NCI-H748 (cell line): ENCODE data around the gene CYBRD1.
"Not testable (repeated sequence)": the region's sequence is repeated elsewhere in the genome, so short reads cannot be mapped to it uniquely, and the experiment has no call there.

Source experiments
- DNase-seq: peaks from one replicate; lab custom pipeline; 2025; ENCODE audit not compliant: unreplicated experiment; lab: John Stamatoyannopoulos, UW

Gene CYBRD1, protein sequence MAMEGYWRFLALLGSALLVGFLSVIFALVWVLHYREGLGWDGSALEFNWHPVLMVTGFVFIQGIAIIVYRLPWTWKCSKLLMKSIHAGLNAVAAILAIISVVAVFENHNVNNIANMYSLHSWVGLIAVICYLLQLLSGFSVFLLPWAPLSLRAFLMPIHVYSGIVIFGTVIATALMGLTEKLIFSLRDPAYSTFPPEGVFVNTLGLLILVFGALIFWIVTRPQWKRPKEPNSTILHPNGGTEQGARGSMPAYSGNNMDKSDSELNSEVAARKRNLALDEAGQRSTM

DNA sequence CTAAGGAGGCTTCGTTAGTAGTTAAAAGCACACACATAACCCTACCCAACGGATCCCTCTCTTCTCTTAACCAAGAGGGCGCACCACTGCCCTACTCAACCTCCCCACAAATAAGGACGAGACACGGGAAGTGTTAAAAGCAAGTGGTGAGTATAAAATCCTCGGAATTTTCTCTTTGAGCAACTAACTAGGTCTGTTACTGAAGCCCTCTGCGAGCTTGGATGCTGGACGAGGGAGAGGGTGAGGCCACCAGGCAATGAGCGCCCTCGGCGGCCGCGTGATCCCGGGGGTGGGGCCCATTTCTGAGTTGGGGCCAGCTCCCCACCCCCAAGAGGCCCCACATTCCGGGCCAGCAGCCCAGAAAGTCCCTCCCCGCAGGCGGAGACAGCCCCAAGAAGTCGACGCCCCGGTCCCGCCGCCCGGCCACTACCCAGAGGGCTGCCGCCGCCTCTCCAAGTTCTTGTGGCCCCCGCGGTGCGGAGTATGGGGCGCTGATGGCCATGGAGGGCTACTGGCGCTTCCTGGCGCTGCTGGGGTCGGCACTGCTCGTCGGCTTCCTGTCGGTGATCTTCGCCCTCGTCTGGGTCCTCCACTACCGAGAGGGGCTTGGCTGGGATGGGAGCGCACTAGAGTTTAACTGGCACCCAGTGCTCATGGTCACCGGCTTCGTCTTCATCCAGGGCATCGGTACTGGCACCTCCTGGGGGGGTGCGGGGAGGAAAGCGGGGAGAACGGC, at the start of gene CYBRD1:
TSS of gene CYBRD1 (plus strand) at position 423 of the 736 bp plus-strand sequence. CDS start at position 495, 72 bp downstream.
- peak; percentile 50 for DNase-seq

DNA sequence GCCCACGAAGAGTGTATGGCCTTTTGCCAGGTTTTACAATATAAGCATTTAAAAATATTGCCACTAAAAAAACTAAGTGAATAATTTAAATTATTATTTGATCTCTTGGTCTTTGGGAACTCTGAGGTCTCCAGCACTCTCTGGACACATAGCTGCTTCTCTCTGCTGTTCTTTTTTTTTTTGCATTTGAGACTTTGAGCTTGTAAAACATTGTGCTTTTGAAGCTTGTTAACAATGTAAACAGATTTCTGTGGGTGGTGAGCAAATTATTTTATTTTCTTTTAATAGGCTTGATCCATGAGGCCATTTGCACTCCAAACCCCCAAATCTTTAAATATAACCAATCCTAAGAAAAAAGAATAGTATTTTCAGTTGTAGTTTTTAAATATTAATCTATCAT, 46.3 kb upstream of the CYBRD1 start:
- DNase-seq, result no peak

DNA sequence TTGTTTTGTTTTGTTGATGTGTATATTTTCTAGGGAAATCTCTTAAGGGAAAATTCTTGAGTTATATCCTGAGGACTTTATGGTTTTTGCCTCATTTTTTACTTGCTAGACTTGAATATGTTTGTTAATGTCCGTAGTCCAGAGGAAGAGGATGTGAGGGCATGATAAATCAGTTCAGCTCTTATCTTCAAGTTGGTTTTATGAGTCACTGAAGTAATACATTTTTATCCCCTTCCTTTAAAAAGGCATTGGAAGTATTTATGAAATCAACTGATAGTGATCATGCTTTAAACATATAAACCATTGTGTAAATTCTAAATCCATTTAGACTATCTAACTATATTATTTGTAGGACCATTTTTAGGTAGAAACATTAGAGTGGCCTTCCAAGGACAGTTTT, 43.9 kb upstream of the CYBRD1 start:
- DNase-seq, result no peak

DNA sequence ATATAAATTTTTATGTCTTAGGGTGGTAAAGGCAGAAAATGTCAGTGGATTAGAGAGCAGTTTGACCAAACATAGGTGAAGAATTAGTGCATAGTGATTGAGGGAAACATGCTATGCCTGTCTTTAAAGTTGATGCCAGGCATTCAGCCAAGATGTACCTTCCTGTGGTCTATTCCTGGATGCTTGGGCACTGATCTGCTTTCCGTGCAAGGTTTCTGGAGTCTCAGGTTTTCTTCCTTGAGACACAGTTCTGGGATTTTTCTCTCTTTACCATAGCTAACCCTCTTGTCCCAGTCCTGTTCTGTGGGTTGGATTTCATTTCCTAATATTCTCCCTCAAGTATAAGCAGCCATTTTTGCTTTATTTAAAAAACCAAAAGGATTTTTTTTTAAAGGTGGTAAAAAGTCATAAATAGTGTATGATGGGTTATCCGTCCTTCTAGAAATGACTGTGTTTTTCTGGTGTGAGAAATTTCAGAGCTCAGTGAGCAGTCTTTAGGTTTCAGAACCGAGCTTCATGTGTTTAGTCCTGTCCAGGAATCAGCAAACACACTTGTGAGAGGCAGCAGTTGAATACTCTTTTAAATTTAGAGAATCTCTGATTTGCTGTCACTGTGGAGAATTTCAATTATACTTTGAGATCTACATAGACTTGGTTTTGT, 43.0 kb upstream of the CYBRD1 start:
- no peak for DNase-seq

DNA sequence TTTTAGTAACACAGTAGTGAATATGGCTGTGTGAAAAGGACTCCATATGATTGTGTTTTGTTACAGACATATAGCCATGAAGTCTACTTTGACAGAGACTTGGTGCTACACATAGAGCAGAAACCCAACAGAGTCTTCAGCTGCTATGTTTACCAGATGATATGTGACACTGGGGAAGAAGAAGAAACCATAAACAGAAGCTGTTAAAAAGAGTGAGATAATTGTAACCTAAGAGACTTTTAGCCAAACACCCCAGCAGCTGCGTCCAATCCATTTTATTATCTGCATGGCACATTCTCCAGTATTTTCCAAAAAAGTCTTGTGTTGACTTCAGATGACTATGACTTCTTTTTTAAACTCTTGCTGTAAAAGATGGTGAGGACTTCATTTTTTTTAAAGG, 41.4 kb upstream of the CYBRD1 start:
- DNase-seq, result no peak

DNA sequence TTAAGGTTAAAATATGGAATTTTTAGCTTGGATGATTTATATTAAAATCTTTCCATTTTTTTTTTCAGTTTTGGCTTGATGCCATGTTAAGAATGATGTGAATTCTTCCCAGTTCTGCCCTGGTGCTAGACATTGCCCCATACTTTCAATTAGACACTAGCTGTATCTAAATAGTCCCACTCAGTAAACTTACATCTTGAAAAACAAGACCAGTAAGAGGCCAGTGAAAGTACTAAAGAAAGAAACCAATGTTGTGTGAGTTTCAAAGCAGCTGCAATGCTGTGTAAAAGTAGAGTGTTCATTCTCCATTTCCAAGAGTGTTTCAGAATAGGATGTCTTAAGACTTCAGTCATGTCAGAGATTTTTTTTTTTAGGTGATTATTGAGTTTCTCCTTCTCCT, 40.0 kb upstream of the CYBRD1 start:
- no peak for DNase-seq

DNA sequence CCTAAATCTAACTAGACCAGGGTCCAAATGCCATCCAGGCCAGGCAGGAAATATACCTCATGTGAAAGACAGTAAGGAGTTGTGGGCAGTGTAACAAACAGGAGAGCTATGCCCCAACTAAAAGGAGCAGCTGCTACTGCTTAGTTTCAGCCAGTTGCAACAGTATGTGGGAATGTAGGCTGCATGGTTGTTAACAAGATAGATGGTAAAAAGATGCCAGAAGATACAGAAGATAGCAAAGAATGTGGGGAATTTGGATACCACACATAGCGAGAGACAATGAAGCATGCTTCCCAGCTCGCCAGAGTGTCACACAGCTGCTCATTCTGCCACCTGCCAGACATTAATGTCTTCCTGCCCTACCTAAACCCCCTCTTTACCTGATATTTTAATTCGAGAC, 39.4 kb upstream of the CYBRD1 start:
- no peak for DNase-seq

DNA sequence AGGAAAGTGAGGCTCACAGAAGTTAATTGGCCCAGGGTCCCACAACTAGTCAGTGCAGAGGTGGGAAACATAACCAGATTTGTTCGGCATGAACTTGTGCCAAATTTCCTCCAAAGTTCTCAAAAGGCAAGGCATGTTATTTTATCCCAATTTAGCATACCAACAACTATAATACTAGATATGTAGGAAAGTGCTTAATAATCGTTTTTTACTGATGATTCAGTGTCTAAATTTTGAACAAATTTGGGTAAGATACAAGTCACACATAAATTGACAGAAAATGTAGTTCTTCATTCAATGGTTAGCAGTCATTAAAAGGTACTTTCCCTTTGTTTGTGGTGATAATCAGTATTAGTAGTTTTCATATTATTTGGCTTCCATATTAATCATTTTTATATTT, 38.5 kb upstream of the CYBRD1 start:
- DNase-seq, result no peak

DNA sequence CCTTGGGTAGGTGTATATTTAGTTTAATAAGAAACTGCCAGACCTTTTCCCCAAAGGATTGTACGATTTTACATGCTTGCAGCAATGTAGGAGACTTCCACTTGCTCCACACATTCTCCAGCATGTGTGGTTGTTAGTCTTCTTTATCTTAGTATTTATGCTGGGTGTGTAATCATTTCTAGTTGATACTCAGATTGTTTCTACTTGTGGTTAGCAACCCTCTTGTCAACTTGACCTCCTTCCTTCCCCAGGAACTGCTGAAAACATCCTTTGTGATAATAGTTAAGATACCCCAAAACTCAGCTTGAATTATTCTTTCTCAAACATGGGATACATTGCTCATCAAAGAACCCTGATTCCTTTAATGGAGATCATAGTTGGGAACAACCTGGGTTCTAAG, 37.2 kb upstream of the CYBRD1 start:
- DNase-seq, result no peak

DNA sequence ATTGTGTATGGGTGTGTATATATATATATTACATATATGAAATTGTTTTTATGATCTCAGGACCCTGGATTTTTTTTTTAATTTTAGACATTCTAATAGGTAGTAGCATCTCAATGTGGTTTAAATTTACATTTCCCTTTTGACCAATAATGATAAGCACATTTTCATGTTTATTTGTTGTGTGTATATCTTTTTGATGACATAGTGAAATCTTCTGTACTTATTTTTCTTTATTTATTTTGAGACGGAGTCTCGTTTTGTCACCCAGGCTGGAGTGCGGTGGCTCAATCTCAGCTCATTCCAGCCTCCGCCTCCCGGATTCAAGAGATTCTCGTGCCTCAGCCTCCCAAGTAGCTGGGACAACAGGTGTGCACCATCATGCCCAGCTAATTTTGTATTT, 35.1 kb upstream of the CYBRD1 start:
- no peak for DNase-seq

DNA sequence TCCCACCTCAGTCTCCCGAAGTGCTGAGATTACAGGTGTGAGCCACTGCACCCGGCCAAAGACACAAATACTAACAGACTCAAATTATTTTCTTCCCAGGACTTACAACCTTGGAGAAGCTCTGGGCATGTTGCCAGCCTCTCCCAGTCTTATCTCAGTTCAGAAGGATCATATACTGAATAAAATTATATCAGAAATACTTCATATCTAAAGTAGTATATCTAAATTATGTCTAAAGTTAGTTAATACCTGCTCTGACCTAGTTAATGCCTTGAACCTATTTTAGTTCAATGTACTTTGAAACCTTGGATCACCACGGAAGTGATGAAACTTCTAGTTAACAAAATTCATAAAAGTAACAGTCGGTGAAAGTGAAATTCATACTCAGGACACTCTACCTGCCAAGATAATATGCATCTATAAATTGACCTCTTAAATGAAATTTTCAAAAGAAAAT, 34.4 kb upstream of the CYBRD1 start:
- no peak for DNase-seq

DNA sequence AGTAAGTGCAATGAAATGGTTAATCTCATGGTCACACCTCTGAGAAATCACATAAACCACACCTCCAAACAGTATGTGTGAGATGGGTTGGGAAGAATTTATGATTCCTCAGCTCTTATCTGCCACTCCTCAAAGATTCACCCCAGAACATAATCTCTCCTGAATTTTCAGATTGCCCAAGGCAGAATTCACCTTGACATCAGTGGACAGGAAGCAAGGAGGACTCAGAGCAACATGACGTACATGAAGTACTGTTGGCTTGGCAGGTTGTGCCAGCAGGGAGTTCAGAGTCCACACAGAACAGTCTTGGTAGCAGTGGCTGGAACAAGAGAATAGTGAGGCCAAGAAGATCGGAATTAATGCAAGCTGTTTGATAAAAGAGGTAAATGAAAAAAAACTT, 31.7 kb upstream of the CYBRD1 start:
- DNase-seq, result no peak

DNA sequence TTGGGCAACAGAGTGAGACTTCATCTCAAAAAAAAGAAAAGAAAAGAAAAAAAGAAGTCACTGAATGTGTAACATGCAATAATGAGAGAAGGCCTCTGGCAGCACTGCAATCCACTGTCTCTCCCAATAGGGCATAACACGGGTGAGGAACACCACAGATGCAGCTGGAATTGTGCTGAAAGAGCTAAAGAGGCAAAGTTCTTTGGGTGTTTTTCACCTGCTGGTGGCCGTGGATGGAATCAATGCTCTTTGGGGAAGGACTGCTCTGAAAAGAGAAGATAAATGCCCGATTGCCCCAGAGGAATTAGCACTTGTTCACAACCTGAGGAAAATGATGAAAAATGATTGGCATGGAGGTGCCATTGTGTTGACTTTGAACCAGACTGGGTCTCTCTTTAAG, 31.0 kb upstream of the CYBRD1 start:
- DNase-seq, result no peak

DNA sequence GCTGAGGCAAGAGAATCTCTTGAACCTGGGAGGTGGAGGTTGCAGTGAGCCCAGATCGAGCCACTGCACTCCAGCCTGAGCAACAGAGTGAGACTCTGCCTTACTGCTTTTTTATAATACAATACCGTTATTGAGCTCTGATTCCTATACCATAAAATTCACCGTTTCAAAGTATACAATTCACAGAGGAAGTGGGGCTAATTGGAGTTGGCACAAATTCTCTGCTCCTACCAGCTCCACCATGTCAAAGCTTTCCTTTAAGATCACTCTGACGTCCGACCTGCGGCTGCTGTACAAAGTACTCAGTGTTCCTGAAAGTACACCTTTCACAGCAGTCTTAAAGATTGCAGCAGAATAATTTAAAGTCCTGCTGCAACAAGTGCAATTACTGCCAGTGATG, 29.6 kb upstream of the CYBRD1 start:
- no peak for DNase-seq

DNA sequence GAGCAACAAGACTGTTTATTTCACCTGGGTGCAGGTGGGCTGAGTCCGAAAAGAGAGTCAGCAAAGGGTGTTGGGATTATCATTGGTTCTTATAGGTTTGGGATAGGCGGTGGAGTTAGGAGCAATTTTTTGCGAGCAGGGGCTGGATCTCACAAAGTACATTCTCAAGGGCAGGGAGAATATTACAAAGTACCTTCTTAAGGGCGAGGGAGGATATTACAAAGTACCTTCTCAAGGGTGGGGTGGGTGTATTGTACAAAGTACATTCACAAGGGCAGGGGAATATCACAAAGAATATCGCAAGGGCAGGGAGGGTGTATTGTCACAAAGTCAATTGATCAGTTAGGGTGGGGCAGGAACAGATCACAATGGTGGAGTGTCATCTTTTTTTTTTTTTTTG, 24.6 kb upstream of the CYBRD1 start:
- not testable (repeated sequence) for DNase-seq

DNA sequence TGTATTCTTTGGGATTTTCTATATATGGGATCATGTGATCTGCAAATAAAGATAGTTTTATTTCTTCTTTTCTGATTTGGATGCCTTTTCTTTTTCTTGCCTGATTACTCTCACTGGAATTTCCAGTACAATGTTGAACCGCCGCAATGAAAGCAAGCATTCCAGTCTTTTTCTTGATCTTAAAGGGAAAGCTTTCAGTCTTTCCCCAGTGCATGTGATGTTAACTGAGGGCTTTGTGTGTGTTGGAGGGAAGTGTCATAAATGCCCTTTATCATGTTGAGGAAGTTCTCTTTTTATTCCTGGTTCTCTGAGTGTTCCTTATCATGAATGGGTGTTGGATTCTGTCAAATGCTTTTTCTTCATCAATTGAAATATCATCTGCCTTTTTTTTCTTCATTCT, 16.9 kb upstream of the CYBRD1 start:
- no peak for DNase-seq

DNA sequence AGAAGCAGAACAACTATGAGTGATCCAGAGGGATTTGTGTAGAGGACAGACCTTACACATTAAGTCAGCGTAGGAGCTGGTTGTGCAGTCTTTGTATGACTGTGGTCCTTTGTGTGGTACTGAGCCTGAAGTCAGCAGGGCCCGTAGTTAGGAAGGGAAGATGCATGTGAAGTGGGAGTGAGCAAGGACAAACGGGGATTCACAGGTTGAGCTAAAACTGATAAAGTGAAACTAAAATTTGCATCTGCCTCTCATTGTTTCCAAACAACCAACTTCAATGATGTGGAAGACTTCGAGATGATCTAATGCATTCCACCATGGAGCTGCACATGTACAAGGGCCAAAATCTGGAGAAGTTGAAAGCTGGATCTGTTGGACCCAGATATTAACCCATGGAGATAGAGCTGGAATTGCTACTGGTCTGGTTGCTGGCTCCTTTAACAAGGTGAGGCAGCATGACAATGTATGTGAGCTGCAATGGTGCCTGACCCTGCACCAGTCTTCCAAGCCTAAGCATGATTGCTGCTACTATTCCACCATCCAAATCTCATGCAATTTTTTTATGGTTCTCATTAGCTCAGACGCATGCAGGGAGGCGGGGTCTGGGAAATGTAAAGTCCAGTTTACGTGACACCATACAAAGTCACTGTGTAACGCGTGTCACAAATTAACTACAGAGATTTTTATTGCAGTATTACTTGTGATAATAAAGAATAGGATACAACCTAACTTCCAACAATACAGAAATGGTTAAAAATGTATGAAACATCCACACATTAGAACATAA, 12.1 kb upstream of the CYBRD1 start:
- no peak for DNase-seq

DNA sequence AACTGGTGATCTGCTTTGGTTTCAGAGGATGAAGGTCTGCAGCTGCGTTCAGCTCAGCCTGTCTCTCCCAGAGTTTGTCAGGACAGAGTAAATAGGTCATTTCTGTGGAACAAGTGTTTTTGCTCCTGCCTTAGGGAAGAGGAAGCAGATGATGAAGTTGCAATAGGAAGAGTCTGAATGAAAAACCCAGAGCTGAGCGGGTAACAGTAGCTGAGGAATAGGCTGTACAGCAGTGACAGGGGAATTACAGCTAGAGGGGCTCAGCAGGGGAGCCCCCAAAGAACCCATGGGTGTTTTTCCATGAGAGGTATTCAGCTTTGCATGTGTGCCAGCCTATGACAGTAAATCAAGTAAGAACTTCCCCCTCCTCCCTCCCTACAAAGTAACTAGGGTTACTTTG, 10.3 kb upstream of the CYBRD1 start:
- DNase-seq, result no peak

DNA sequence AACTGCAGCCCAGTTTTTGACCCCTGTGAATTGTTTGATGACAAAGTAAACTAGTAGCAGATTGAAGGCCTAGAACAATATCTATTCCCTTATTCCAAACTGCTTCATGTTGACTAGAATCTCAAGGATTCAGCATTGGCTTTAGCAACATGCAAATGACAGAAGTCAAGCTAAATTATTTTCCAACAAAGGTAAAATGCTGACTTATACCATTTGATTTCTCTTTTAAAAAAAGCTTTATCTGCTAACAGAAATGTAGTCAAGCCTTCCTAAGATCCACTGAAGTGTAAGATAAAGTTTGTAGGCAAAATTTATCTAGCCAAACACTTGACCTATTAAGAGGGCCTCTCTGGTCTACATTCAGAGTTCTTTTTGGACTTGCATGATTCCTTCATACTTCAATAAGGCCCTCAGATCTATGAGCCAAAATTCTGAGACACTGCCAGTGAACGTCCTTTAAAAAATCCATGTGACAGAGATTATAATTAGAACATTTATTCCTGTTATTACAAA, 9.5 kb upstream of the CYBRD1 start:
- DNase-seq, result no peak

DNA sequence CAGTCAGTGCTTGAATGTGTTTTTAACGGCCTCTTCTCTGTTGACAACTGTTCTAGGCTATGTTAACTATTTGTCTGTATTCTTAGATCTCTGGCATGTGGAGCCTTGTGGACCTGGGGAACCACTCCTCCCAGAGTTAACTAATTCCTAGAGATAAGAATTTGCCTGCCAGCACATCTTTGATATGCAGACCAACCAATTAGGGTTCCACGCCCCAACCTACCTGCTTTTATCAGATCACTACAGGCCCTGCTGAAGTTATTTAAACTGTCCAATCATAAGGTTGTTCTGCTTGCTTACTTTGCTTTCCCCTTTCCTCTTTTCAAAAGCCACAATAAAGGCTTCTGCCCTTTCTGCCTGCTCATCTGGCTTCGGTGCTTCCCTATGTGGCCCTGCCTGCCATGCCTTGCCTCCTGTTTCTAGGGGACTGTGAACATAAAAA, 8.5 kb upstream of the CYBRD1 start:
- DNase-seq, result no peak

DNA sequence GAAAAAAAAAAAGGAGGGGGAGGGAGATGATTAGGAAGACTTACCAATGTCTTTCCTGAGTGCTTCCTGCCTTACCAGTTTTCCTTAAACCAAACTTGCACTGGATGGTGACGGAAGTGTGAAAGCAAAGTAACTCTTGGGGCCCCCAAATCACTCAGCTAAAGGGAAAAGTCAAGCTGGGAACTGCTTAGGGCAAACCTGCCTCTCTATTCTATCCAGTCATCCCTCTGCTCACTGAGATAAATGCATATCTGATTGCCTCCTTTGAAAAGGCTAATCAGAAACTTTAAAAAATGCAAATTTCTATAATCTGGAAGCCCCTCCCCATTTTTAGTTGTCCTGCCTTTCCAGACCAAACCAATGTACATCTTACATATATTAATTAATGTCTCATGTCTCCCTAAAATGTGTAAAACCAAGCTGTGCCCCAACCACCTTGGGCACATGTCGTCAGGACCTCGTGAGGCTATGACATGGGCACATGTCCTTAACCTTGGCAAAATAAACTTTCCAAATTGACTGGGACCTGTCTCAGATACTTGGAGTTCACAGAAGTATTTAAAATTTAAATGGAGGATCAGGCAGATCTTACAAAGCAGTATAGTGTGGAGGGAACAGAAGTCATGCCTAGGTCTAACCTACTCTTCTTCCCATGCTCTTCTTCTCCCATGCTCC, 7.2 kb upstream of the CYBRD1 start:
- DNase-seq, result no peak
